Astrocyte of the cerebellum (primary cell): ENCODE measurements around the gene RAB40B.

Source experiments
- DNase-seq: peaks from one replicate; pipeline ENCODE4 v3.0.0-alpha.2; 2011; ENCODE audit warnings: low read depth
- H3K4me3 ChIP-seq: 2 replicates; pipeline ENCODE4 v1.5.1; 2011; ENCODE audit warnings: mild to moderate bottlenecking, low read depth, low read length, moderate library complexity
- CTCF ChIP-seq: IDR thresholded peaks from 2 replicates; pipeline ENCODE4 v1.5.1; 2012; ENCODE audit warnings: low read length, low read depth, moderate library complexity, mild to moderate bottlenecking; ENCODE audit errors: missing control alignments
- in situ Hi-C: cut with HindIII; loops from 2 replicates; pipeline ENCODE4 v1.10.0; 2017; ENCODE audit warnings: low sequenced_read_pairs

The RAB40B gene

GRCh38 chr17:82696916-82697807, 1.3 kb downstream of the RAB40B start:
- TF ChIP-seq CTCF, result no peak
- in situ Hi-C loops, result no loop called here
- DNase-seq, result no peak
- peak overlapping the region; percentile 57 for H3K4me3 ChIP-seq

DNA sequence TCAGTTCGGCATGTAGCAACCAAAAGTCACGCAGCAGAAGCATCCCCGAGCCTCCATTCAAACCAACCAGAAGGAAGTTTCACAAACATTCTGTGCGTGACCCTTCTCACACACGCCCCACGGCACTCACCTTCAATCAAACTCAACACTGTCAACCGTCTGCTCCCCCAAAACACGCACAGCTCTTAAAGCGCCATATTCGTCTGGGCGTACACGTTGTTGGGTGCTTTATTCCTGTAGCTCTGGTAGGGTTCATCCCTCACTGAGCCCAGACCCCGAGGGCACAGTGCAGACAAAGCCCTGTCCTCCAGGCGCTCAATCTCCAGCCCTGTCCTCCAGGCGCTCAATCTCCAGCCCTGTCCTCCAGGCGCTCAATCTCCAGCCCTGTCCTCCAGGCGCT, 2.2 kb downstream of the RAB40B start:
- in situ Hi-C loops, result no loop called here
- DNase-seq, result no peak
- TF ChIP-seq CTCF, result no peak

DNA sequence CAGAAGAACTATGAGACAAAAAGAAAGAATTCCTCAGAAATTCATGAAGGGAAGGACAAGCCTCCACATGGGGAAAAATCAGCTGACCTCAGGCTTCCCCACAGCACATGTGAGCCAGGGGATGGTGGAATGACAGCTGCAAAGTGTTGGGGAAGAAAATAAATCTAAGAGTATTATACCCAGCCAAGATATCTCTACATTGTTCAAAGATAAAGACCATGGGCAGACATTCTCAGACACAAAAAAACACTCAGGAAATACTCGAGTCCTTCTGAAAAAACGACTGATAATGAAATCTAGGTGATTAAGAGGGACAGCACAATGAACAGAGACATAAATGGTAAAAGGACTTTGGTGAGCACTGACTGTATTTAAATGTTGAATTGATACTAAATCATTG, 3.9 kb downstream of the RAB40B start:
- in situ Hi-C loops, result no loop called here
- TF ChIP-seq CTCF, result no peak
- DNase-seq, result no peak
- no peak overlapping the region for H3K4me3 ChIP-seq

More for the DNA sequence above, 2.2 kb downstream of the RAB40B start:
- no peak overlapping the region for H3K4me3 ChIP-seq

- no peak for TF ChIP-seq CTCF
- in situ Hi-C loops, result no loop called here
- H3K4me3 ChIP-seq, result no peak overlapping the region
- DNase-seq, result no peak
Measured at GRCh38 chr17:82693168-82693867, 5.2 kb downstream of the RAB40B start.

DNA sequence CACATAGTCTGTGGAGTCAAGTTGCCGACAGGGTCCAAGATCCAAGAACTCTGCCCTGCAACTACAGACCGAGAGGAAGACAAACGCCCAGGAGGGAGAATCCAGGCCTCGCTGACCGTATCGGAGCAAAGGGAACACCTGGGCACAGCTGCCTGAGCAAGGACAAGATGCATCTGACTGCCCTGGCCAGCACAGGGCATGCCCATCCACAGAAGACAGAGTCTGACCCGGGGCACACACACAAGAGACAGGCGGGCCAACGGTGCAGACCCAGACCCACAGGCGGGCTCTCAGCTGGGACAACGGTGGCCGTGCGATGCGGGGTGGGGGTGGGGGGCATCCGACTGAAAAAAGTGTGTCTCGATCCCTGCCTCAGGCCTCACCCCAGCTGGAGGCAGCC, 6.2 kb downstream of the RAB40B start:
- H3K4me3 ChIP-seq, result no peak overlapping the region
- DNase-seq, result no peak
- no peak for TF ChIP-seq CTCF
- in situ Hi-C loops, result no loop called here

- DNase-seq, result no peak
- in situ Hi-C loops, result no loop called here
- H3K4me3 ChIP-seq, result no peak overlapping the region
- TF ChIP-seq CTCF, result no peak
Measured at GRCh38 chr17:82691714-82692113, 6.8 kb downstream of the RAB40B start.
